H1 (cell line): Measurements from ENCODE around the gene ADAMTS20. TPM values are rescaled to one million over a fixed set of nuclear protein-coding genes. Genes with fewer than 3 reads are reported as not detected.

Experiments used
- CTCF ChIA-PET: fragments of 300-600 bp; sonication (Branson Sonifier 250); formaldehyde crosslinking; loops from one replicate; lab custom pipeline; 2021; ENCODE audit not compliant: partially characterized antibody; lab: Charles Lee
- POLR2A ChIA-PET: fragments of 300-600 bp; sonication (Branson Sonifier 250); formaldehyde crosslinking; loops from one replicate; lab custom pipeline; 2021; ENCODE audit warnings: inconsistent platforms; ENCODE audit not compliant: partially characterized antibody; lab: Charles Lee
- DNase-seq, 2 experiments: peaks; one replicate each; pipeline versions ENCODE4 v3.0.0 to v3.0.0-alpha.2; 2010 to 2022; ENCODE audit warnings: low spot score in 2 of 2, low read depth in 1 of 2, mixed read lengths in 1 of 2
- FAIRE-seq: peaks from 2 replicates; lab custom pipeline; 2011; peaks lifted over from hg19 to GRCh38; lab: Jason Lieb, UNC
- H2AFZ ChIP-seq: 2 replicates; pipeline ENCODE4 v1.8.1; 2012; ENCODE audit warnings: low read length, inconsistent platforms
- H2AK5ac ChIP-seq: 2 replicates; pipeline ENCODE4 v1.6.1; 2013; ENCODE audit warnings: low read depth, low read length
- H2BK120ac ChIP-seq: replicated peaks from 2 replicates; pipeline ENCODE3; 2013; ENCODE audit warnings: low read depth, low read length, inconsistent platforms
- H2BK12ac ChIP-seq: 2 replicates; pipeline ENCODE4 v1.6.1; 2013; ENCODE audit warnings: low read depth, low read length
- H2BK15ac ChIP-seq: 2 replicates; pipeline ENCODE4 v1.6.1; 2013; ENCODE audit warnings: low read length
- H2BK20ac ChIP-seq: 2 replicates; pipeline ENCODE4 v1.6.1; 2013; ENCODE audit warnings: low read length
- H2BK5ac ChIP-seq: 2 replicates; pipeline ENCODE4 v1.6.1; 2013; ENCODE audit warnings: low read depth, low read length
- H3K14ac ChIP-seq: 2 replicates; pipeline ENCODE4 v1.6.1; 2013; ENCODE audit warnings: inconsistent platforms; ENCODE audit not compliant: insufficient read length
- H3K18ac ChIP-seq: 2 replicates; pipeline ENCODE4 v1.6.1; 2013; ENCODE audit warnings: low read length; ENCODE audit errors: extremely low read depth
- H3K23ac ChIP-seq: 2 replicates; pipeline ENCODE4 v1.6.1; 2013; ENCODE audit warnings: inconsistent platforms; ENCODE audit not compliant: insufficient read length
- H3K23me2 ChIP-seq: 2 replicates; pipeline ENCODE4 v1.6.1; 2013; ENCODE audit warnings: low read depth, low read length
- H3K27ac ChIP-seq: 2 replicates; pipeline ENCODE4 v1.6.1; 2011; ENCODE audit warnings: low read depth, low read length, inconsistent platforms
- H3K27me3 ChIP-seq, 4 experiments: replicated peaks in 1 of 4; 1 replicate in 1 of 4; 2 replicates in 3 of 4; pipeline versions ENCODE4 v1.6.1 to v1.8.1; 2011 to 2013; ENCODE audit warnings: low read length in 3 of 4, mild to moderate bottlenecking in 3 of 4, inconsistent platforms in 2 of 4, mixed read lengths in 2 of 4, moderate library complexity in 1 of 4; ENCODE audit not compliant: control insufficient read depth in 3 of 4, insufficient read depth in 3 of 4; ENCODE audit errors: extremely low read depth in 1 of 4
- H3K36me3 ChIP-seq, 4 experiments: 2 replicates each; pipeline versions ENCODE4 v1.6.1 to v1.8.1; 2011 to 2013; ENCODE audit warnings: mild to moderate bottlenecking in 4 of 4, low read length in 3 of 4, moderate library complexity in 2 of 4, control low read depth in 1 of 4, inconsistent platforms in 1 of 4; ENCODE audit not compliant: insufficient read depth in 4 of 4, control insufficient read depth in 2 of 4
- H3K4ac ChIP-seq: replicated peaks from 2 replicates; pipeline ENCODE3; 2013; ENCODE audit warnings: low read length, low read depth, mixed read lengths, inconsistent platforms; ENCODE audit not compliant: insufficient read length
- H3K4me1 ChIP-seq, 4 experiments: replicated peaks in 1 of 4; 1 replicate in 1 of 4; 2 replicates in 3 of 4; pipeline versions ENCODE4 v1.6.1 to v1.8.1; 2011 to 2013; ENCODE audit warnings: low read length in 3 of 4, inconsistent platforms in 2 of 4, mixed read lengths in 1 of 4; ENCODE audit not compliant: insufficient read depth in 4 of 4, control insufficient read depth in 3 of 4
- H3K4me2 ChIP-seq, 2 experiments: 2 replicates each; pipeline versions ENCODE4 v1.6.1 to v1.8.1; 2011 to 2013; ENCODE audit warnings: low read depth in 2 of 2, low read length in 2 of 2, control low read depth in 1 of 2, inconsistent platforms in 1 of 2, mild to moderate bottlenecking in 1 of 2; ENCODE audit not compliant: insufficient read depth in 1 of 2
- H3K4me3 ChIP-seq, 4 experiments: fragments of 200-600, 300-600 bp in 1 of 4; sonication (generic), shearing (Covaris generic), sonication (Bioruptor Twin) in 1 of 4; 2 replicates each; pipeline versions ENCODE4 v1.5.1 to v1.8.1; 2011 to 2016; ENCODE audit warnings: low read length in 4 of 4, low read depth in 3 of 4, control low read depth in 2 of 4, inconsistent platforms in 2 of 4, mild to moderate bottlenecking in 2 of 4, mixed read lengths in 1 of 4, moderate library complexity in 1 of 4; ENCODE audit not compliant: insufficient read depth in 2 of 4; ENCODE audit errors: extremely low read depth in 1 of 4
- H3K56ac ChIP-seq: replicated peaks from 2 replicates; pipeline ENCODE3; 2013; ENCODE audit warnings: low read depth, mild to moderate bottlenecking, mixed read lengths, low read length, inconsistent platforms; ENCODE audit not compliant: insufficient read length
- H3K79me1 ChIP-seq: 2 replicates; pipeline ENCODE4 v1.6.1; 2013; ENCODE audit warnings: low read depth, low read length, control low read depth
- H3K79me2 ChIP-seq, 2 experiments: 2 replicates each; pipeline versions ENCODE4 v1.6.1 to v1.8.1; 2012 to 2013; ENCODE audit warnings: low read length in 2 of 2, mild to moderate bottlenecking in 2 of 2, inconsistent platforms in 1 of 2; ENCODE audit not compliant: insufficient read depth in 2 of 2, control insufficient read depth in 1 of 2
- H3K9ac ChIP-seq, 4 experiments: replicated peaks in 1 of 4; 1 replicate in 1 of 4; 2 replicates in 3 of 4; pipeline versions ENCODE4 v1.6.1 to v1.8.1; 2011 to 2013; ENCODE audit warnings: low read depth in 3 of 4, low read length in 3 of 4, control low read depth in 2 of 4, mild to moderate bottlenecking in 2 of 4, moderate library complexity in 2 of 4, inconsistent platforms in 1 of 4; ENCODE audit errors: extremely low read depth in 1 of 4
- H3K9me3 ChIP-seq, 2 experiments: 2 replicates each; pipeline versions ENCODE4 v1.6.1 to v1.8.1; 2012 to 2013; ENCODE audit warnings: mild to moderate bottlenecking in 2 of 2, moderate library complexity in 2 of 2, control low read depth in 1 of 2, inconsistent platforms in 1 of 2, low read depth in 1 of 2, low read length in 1 of 2, mixed read lengths in 1 of 2; ENCODE audit not compliant: insufficient read depth in 2 of 2
- H4K20me1 ChIP-seq, 2 experiments: replicated peaks in 1 of 2; 2 replicates each; pipeline versions ENCODE3 to v1.8.1; 2011 to 2013; ENCODE audit warnings: inconsistent platforms in 2 of 2, low read length in 2 of 2, mild to moderate bottlenecking in 1 of 2; ENCODE audit not compliant: insufficient read depth in 2 of 2, control insufficient read depth in 1 of 2
- H4K5ac ChIP-seq: 2 replicates; pipeline ENCODE4 v1.6.1; 2013; ENCODE audit warnings: low read length, low read depth, mixed read lengths, inconsistent platforms; ENCODE audit not compliant: insufficient read length
- H4K8ac ChIP-seq: 2 replicates; pipeline ENCODE4 v1.8.0; 2013; ENCODE audit warnings: mild to moderate bottlenecking, moderate library complexity, low read length, inconsistent platforms; ENCODE audit not compliant: insufficient read depth; ENCODE audit errors: extremely low read depth
- H4K91ac ChIP-seq: replicated peaks from 2 replicates; pipeline ENCODE3; 2013; ENCODE audit warnings: low read length, mixed read lengths, inconsistent platforms; ENCODE audit not compliant: insufficient read length
- SAP30 ChIP-seq: fragments of 300-600 bp; sonication (generic); IDR thresholded peaks from 2 replicates; pipeline ENCODE4 v1.7.1; 2012; ENCODE audit warnings: low read length, moderate library complexity, mild to moderate bottlenecking, inconsistent platforms; ENCODE audit not compliant: insufficient read depth, insufficient replicate concordance
- SP1 ChIP-seq: IDR thresholded peaks from 2 replicates; pipeline ENCODE4 v1.6.1; 2011; ENCODE audit warnings: low read depth, low read length
- WGBS, 2 experiments: shearing (Covaris generic) in 1 of 2; methylation state at CpG; one replicate each; pipeline versions ENCODE4 v1.1.6 to v1.1.7; 2013 to 2015; ENCODE audit warnings: low lambda C conversion rate in 2 of 2, mixed read lengths in 2 of 2, inconsistent platforms in 1 of 2, low coverage in 1 of 2, missing lambda C conversion rate in 1 of 2; ENCODE audit not compliant: insufficient replicate concordance in 2 of 2, insufficient coverage in 1 of 2, insufficient read length in 1 of 2; ENCODE audit errors: extremely low coverage in 1 of 2, missing lambda C conversion rate in 1 of 2; 5-methylcytosine and 5-hydroxymethylcytosine counted together
- polyA plus RNA-seq, 7 experiments: library from polyadenylated mRNA; depleted of rRNA in 3 of 7; stranded (reverse) in 5 of 7; unstranded in 2 of 7; fragments of >200 nt in 5 of 7; fragments of 200-250 nt in 2 of 7; gene quantifications; 1 replicate in 5 of 7; 2 replicates in 1 of 7; 4 replicates in 1 of 7; pipeline versions ENCODE4 v1.2.1 to v1.2.3, GENCODE V29; 2011 to 2013; ENCODE audit warnings: missing spikeins in 2 of 7, mixed read lengths in 2 of 7
- total RNA-seq: library from RNA; stranded (reverse); fragmentation: NEBNext Ultra II Directional; extraction: Animal tissue kit (Norgen Biotek cat#: 25700); gene quantifications from 2 replicates; pipeline ENCODE4 v1.2.1, GENCODE V29; 2021

Gene ADAMTS20
- total and polyA plus RNA-seq, 2 of the 8 experiments (the other 6 are each of a cell fraction or from before 2014, with no cell fraction given), result 2.9 to 5.1 TPM

DNA sequence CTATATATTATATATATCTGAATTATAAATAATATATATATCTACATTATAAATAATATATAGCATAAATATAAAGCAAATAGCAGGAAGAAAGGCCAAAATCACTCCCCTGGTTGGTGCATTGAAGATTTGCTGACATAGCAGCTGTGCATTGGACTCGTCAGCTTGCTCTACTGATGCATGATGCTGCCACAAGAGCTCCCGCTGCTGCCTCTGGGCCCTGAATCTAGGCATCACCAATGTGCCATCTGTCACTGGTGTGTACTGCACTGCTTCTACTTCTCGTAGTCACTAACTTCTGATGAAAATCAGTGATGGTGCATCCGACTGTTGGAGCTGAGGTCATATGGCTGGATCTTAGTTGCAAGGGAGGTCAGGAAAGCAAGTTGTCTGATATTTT is 205.0 kb downstream of the ADAMTS20 start:
- H3K79me2 ChIP-seq, result no peaks in the 10 kb centered on the region
- H3K4me2 ChIP-seq, result no peak overlapping the region
- no peak overlapping the region for H2BK120ac ChIP-seq
- no peaks in the 10 kb centered on the region for H4K20me1 ChIP-seq
- TF ChIP-seq SP1 (no peak), SAP30 (no peak)
- no peak for DNase-seq
- no peak overlapping the region for H4K5ac ChIP-seq
- POLR2A ChIA-PET, result no interaction called here
- no peak overlapping the region for H4K91ac ChIP-seq
- H2BK5ac ChIP-seq, result no peak overlapping the region
- no peak overlapping the region for H3K14ac ChIP-seq
- no peak overlapping the region for H2BK12ac ChIP-seq
- peaks cover 15 to 17% of the 10 kb centered on the region in 2 experiments for H3K9me3 ChIP-seq
- CTCF ChIA-PET, result interaction anchor here (0.6 to 1.7 kb wide), 2 partner anchors 97 to 157 kb away, joined by 3 to 6 read pairs; no protein-coding TSS in a partner anchor
- H2BK20ac ChIP-seq, result no peak overlapping the region
- no peaks in the 10 kb centered on the region for H3K23me2 ChIP-seq
- H2AFZ ChIP-seq, result no peak overlapping the region
- no peaks in the 10 kb centered on the region for H3K79me1 ChIP-seq
- H3K4ac ChIP-seq, result no peak overlapping the region
- no peak overlapping the region for H3K27ac ChIP-seq
- H3K36me3 ChIP-seq, result no peaks in the 10 kb centered on the region
- H4K8ac ChIP-seq, result no peak overlapping the region
- H3K4me3 ChIP-seq, result no peak overlapping the region
- no peak overlapping the region for H2BK15ac ChIP-seq
- no peak overlapping the region for H2AK5ac ChIP-seq
- H3K18ac ChIP-seq, result no peak overlapping the region
- H3K56ac ChIP-seq, result no peak overlapping the region
- H3K9ac ChIP-seq, result no peak overlapping the region
- H3K4me1 ChIP-seq, result no peaks in the 10 kb centered on the region
- H3K27me3 ChIP-seq, result 0 out of 7 replicates have a peak, but pooled peaks cover 0 to 3% (median 0%) of the 10 kb centered on the region in 4 experiments
- WGBS, 2 experiments, result 92% methylated on average over 4 of the region's 4 CpGs; no CpG with 5 or more reads in 1 of the 2 experiments
- no peak overlapping the region for H3K23ac ChIP-seq
- FAIRE-seq, result no peak
